GM12875 (cell line): ENCODE measurements around the gene COL24A1.
"Not testable (repeated sequence)": the region's sequence is repeated elsewhere in the genome, so short reads cannot be mapped to it uniquely, and the experiment has no call there.

Experiments used
- H3K4me3 ChIP-seq: one replicate; pipeline ENCODE4 v1.5.1; 2011; ENCODE audit warnings: low read depth, low read length, control low read depth
- TF ChIP-seq, protein P1 (sequence below): IDR thresholded peaks from 2 replicates; pipeline ENCODE4 v1.5.1; 2011; ENCODE audit warnings: low read depth, mild to moderate bottlenecking, control low read depth, inconsistent platforms, low read length, moderate library complexity, borderline replicate concordance; ENCODE audit not compliant: insufficient read depth

Gene COL24A1

DNA sequence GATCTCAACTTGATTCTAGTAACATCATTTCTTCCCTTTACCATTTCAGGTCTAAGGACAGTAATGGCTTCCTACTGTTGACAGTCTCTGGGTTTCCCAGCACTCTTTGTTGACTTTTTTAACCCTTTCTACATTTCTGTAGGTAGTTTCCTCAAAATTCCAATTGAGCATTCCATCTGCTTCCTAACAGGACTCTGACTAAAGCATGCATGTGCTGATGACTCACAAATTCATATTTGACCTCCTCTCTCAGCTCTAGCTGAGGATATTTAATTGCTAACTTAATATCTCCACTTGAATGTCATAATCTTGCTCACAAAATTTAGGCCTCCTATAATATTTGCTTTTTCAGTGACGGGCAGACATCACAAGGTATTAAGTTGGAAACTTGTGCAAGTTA lies 355.1 kb downstream of the COL24A1 start:
- no peak overlapping the region for H3K4me3 ChIP-seq
- TF ChIP-seq, protein P1, sequence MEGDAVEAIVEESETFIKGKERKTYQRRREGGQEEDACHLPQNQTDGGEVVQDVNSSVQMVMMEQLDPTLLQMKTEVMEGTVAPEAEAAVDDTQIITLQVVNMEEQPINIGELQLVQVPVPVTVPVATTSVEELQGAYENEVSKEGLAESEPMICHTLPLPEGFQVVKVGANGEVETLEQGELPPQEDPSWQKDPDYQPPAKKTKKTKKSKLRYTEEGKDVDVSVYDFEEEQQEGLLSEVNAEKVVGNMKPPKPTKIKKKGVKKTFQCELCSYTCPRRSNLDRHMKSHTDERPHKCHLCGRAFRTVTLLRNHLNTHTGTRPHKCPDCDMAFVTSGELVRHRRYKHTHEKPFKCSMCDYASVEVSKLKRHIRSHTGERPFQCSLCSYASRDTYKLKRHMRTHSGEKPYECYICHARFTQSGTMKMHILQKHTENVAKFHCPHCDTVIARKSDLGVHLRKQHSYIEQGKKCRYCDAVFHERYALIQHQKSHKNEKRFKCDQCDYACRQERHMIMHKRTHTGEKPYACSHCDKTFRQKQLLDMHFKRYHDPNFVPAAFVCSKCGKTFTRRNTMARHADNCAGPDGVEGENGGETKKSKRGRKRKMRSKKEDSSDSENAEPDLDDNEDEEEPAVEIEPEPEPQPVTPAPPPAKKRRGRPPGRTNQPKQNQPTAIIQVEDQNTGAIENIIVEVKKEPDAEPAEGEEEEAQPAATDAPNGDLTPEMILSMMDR, result no peak

DNA sequence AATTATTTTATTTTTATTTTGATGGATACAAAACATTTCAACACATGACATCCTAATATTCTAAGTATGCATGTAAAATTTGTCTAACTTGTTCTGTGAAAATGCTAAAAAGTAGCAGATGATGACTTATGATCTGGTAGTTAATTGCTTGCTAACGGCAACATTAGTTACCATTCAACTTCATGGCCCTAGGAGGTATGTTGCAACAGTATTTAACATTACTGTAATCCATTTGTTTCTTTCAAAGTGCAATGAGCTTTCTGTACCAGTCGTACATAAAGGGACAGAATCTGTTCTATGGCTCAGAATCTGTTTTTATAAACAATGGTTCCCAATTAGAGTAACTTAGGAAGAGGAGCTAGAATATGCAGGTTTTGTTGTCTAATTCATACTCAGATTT lies 356.8 kb downstream of the COL24A1 start:
- TF ChIP-seq, protein P1, result no peak
- H3K4me3 ChIP-seq, result no peak overlapping the region

DNA sequence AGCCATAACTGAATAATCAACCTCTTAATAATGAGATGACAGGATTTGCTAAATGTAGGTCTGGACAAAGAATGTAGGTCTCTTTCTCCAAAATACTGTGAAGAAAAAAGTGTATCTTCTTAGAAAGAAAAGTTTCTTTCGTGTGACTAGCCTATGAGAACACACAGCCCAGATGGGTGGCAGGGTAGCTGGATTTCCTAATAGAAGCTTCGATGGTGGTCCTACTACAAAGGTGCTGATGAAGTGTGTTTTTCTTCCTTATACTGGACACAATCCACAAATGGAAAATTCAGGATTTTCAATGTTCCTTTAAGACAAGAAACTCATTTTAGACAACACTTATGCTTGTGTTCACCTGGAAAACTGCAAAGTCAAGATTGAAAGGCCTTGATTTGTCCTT lies 358.2 kb downstream of the COL24A1 start:
- H3K4me3 ChIP-seq, result no peak overlapping the region
- TF ChIP-seq, protein P1, result no peak

DNA sequence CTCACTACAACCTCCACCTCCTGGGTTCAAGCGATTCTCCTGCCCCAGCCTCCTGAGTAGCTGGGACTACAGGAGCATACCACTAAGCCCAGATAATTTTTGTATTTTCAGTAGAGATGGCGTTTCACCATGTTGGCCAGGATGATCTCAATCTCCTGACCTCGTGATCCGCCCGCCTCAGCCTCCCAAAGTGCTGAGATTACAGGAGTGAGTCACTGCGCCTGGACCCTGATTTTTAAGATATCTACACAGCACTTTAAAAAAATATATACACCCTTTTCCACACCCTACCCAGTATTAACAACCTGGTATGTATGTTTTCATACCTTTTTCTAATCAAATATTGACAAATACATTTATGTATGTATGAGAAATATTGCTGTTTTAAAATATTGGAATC lies 379.6 kb downstream of the COL24A1 start:
- not testable (repeated sequence) for H3K4me3 ChIP-seq

DNA sequence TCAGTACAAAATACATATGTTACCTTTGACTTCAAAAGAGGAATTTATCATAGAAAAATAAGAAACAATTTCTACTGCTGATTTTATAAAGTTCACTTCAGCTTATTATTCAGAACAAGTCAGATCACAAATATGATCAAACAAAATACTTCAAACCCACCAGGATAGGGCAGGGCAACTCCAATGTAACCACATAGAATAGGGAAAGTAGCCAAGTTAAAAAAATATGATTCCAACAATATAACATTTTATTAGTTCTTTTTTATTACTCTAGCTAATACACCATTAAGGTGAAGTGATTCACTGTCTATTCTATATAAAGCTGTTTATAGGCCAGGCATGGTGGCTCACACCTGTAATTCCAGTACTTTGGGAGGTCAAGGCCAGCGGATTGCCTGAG lies 393.8 kb downstream of the COL24A1 start:
- TF ChIP-seq, protein P1, result no peak
- no peak overlapping the region for H3K4me3 ChIP-seq

DNA sequence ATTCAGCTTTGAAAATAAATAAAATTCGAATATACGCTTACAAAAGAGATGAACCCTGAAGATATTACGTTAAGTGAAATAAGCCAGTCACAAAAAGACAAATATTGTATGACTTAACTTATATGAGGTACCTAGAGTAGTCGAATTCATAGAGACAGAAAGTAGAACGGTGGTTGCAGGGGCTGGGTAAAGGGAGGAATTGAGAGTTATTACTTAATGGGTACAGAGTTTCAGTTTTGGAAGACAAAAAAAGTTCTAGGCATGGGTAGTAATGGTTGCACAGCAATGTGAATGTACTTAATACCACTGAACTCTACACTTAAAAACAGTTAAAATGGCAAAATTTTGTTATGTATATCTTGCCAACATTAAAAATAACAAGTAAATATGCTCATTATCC lies 399.7 kb downstream of the COL24A1 start:
- TF ChIP-seq, protein P1, result no peak
- no peak overlapping the region for H3K4me3 ChIP-seq

DNA sequence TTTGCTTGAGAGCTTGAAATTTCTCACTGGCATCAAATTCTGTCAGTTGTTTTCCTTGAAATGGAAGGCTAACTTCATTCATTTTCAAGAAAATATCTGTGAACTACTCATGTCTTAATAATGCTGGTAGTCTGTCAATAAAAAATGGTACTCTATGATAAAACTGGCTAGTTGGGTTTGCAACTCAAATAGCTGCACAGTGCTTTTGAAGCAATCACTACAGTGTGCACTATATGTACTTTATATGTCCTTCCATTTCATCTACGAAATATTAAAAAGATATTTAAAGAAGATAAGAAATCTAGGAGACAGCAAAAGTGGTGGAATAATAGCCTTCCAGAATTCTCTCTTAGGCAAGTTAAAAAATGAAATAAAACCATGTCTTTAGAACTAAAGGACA lies 408.5 kb downstream of the COL24A1 start:
- TF ChIP-seq, protein P1, result no peak
- H3K4me3 ChIP-seq, result no peak overlapping the region

GRCh38 chr1:85746777-85747176 lies 409.8 kb downstream of the COL24A1 start:
- no peak overlapping the region for H3K4me3 ChIP-seq
- TF ChIP-seq, protein P1, result no peak
